SK-N-DZ (cell line): ENCODE data around the gene PIP5K1C.

ENCODE experiments used
- DNase-seq: peaks from one replicate; pipeline ENCODE4 v3.0.0-alpha.2; 2015; ENCODE audit warnings: low spot score

PIP5K1C gene

DNA sequence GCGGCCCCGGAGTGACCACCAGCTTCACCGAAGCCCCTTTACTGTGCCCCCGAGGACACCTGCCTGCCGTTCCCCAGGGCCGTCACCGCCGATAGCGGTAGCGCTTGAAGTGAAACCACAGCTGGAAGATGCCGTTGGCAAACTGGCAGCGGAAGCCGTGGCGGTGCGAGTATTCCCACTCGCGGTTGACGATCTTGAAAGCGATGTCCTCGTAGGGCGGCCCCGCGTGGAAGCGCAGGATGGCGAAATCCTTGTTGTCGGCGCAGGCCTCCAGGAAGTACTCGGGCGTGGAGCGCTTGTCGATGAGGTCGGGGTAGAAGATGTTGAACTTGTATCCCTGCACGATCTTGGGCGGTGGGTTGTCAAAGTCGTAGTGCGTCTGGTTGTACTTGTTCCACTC, 88.4 kb downstream of the PIP5K1C start:
- no peak for DNase-seq

DNA sequence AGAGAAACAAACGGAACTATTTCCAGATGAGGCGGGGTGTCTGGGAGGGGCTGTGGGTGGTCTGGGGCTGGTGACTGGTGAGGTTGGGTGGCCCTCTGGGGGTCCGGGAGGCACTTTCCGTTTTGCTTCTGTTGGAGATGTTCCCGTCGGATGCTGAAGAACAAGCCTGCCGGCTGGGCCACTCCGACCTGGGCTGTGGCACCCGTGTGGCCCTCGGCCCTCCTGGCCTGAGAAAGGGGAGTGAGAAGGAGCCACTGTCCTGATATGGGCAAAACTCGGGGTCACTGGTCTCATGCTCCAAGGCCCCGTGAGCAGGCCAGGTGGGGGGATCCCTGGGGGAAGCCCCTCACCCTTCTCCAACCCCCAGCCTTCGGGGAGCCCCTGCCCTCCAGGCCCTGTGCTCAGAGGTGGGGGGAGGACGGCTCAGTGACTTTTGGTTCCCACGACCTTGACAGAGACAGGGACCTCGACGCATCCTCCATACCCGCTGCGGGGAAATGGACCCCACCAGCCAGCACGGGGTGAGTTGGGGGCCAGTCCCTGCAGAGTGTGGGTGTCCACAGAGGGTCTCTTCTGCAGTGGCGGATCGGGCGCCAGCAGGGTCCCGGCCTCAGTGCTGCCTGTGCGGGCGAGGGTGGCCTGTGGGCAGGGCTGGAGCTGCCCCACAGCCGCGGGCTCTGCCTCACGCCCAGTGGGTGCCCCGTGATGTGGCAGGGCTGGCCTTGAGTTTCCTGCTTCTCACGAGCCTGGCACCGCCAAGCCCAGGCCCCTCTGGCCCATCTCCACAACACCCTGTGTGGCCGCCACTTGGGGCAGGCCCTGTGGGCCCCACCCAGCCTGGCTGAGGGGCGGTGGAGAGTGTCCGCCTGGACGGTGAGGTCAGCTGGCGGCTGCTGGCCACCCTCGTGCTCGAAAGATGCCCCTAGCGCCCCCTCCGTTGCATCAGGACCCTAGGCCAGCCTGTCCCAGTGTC, 89.2 kb downstream of the PIP5K1C start:
- DNase-seq = no peak

DNA sequence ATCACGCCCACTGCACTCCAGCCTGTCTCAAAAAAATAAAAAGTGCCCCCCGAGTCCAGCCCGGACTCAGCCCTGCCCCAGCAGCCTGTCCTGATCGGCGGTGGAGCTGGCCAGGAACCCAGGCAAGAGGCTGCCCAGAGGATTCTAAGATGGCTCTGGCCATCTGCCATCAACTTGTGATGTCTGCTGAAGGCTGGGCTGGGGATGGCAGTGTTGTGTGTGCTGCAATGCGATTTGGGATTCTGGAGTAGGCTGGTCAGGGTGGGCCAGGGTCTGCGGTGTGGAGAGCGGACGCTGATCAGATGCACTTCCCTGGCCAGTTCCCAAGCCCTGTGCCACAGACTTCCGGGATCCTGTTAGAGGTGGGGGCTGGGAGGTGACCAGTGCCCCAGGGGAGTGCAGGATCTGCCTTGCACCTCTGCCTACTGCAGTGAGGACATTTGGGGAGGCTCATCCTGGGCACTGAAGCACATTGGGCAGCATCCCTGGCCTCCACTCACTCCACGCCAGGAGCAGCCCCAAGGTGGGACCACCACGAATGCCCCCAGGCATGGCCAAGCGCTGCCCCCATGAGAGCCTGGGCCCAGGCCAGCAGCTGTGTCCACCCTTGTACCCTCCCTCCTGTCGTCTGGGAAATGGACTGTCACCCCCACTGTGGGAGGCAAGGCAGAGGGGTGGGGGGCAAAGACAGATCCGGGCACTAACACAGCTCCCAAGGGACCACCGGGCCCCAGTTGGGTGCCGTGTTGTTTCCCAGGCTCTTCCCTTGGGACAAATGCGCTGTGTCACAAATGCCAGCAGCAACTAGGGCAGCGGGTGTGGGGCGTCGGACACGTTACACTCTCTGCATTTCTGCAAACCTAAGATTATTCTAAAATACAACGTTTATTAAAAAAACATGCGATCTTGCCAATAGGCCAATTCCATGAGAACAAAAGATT, 90.2 kb downstream of the PIP5K1C start:
- DNase-seq = no peak

DNA sequence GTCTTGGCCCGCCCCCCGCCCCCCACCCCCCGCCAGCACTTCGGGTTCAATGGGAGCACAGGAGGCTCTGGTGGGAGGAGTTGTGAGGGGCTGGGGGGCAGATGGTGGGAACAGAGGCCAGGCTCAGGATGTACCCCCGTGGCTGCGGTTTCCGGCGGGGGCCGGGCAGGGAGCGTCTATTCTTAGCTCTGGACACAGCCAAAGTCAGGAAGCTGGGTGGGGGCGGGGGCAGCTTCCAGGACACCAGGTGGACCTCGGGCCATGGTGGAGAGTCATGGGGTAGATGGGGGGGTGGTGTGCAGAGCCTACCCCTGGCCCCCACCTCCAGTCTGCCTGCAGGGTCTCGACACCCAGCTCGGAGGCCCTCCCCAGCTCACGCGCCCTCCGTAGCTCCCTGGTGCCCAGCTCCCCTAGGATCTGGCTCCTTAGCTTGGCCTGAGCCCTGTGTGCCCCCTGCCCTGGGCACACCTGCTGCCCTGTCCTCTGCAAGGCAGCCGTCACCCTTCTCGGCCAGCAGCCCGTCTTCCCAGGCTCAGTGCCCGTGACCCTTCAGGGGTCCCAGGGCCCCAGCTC, 91.4 kb downstream of the PIP5K1C start:
- no peak for DNase-seq

DNA sequence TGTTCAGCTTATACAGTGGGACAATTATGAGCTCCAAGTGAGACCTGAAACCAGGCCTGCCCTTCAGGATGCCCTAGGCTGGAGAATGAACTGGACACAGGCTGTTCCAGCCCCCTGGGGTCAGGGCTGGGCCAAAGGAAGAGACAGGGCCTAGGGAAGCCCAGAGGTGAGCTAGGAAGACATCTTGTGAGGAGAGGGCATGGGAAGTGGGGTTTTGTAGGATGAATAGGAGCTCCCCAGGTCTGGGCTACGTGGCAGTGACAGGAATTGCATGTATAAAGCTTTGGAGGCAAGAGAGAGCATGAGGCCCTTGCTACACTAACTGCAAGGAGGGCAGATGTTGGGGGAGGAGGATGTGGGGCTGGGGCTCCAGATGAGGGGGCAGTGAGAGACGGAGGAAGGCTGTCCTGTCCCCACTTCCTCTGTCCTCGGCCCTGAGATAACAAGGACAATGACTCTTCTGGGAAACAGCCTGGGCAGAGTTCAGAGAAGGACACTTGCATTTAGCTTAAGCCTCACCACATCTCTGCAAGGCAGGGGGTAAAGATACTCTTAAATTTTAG, 92.1 kb downstream of the PIP5K1C start:
- DNase-seq = no peak

DNA sequence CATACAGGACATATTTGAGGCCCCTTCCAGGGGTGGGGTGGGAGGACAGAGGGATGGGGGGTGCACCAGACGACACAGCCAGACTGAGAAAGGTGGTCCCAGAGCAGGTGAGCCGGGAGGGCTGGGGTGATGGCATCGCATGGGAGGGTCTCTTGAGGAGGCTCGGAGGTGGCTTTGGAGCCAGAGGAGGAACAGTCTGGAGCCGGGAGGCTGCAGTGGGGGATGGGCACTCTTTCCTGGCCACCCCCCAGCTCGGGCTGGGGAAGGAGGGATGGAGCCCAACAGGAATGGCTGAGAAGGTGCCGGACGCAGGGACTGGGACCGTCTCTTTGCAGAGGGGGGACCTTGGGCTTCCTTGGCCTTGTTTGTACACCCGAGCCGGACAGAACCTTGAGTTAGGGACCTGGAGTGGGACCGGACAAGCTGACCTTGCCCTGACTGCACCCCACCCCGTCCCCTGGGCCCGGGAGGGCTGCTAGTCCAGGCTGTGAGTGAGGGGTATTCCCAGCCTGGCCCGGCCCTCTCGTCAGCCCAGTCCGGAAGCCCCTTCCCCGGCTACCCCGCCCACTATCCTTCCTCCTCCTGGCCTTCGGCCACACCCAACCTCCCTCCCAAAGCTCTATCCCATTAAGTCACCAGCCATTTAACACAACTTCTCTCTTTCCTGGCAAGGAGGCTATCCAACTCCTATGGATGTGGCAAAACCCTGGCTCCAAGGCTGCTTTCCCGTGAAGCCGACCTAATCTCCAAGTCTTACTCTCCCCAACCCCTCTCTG, 92.8 kb downstream of the PIP5K1C start:
- no peak for DNase-seq

DNA sequence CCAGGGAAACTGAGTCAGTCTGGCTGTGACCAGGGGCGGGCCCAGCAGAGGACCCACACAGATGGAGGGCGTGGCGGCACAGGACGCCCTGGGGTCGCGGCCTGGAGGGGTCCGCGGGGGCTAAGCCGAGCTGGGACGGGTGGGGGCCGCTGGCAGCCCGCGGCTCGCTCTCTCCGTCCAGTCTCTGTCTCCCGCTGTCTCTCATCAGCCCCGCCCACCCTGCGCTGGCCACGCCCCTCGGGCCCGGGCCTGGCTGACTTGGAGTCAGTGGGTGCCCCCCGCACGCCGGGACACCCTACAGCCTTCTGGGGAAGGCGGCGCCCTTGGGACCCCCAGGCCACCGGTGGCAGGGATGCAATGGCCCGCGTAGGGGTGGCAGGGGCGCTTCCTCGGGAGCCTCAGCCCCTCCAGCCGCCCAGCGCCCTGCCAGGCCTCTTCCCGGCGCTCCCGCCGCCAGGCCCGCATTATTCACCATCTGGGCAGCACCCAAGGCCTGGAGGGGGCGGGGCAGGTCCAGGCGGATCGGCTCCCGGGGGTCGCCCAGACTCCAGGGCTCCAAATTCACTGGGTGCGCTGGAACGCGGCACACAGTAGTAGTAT, 93.5 kb downstream of the PIP5K1C start, which contains the start of gene TBXA2R:
Gene TBXA2R, minus strand, starts transcription at position 186 of the 600 bp plus-strand sequence. CDS start 6,241 bp downstream, outside the sequence.
- DNase-seq = no peak

DNA sequence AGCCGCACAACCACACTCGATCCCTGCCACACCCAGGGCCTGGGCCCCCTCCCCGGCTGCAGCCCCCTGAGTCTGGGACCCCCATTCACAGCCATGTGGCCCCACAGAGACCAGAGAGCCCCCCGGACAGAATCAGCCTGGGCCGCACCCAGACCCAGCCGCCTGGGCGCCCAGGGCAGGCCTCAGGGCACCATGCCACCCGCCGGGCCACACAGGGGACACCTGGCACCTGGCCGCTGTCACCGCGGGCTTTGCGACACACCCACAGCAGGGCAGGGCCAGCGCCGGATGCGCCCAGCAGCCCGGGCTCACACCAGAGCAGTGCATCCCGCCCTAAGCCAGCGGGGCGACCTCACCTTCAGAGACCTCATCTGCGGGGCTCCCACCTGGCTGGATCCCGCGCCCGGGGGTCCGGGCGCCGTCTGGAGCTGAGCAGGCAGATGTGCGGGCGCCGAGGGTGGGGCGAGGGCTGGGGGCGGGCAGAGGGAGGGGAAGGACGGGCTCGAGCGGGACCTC, 94.0 kb downstream of the PIP5K1C start:
- DNase-seq = no peak

DNA sequence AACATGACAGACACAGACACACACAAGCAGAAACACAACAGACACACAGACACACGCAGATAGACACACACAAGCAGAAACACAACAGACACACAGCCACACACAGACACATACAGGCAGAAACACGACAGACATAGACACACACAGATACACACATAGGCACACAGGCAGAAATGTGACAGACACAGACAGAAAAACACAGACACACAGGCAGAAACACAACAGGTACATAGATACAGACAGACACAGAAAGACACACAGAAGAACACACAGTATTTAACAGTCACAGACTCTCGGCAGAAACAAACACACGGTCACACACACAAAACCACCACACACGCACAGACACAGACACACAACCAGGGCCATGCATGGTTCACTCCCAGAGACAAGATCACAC, 94.5 kb downstream of the PIP5K1C start:
- no peak for DNase-seq

DNA sequence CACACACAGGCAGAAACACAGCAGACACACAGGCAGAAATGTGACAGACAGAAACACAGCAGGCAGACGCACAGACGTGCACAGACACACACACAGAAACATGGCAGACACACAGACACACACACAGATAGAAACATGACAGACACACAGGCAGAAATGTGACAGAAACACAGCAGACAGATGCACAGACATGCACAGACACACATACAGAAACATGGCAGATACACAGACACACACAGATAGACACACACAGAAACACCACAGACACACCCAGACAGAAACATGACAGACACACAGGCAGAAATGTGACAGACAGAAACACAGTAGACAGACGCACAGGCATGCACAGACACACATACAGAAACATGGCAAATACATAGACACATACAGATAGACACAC, 94.9 kb downstream of the PIP5K1C start:
- no peak for DNase-seq

DNA sequence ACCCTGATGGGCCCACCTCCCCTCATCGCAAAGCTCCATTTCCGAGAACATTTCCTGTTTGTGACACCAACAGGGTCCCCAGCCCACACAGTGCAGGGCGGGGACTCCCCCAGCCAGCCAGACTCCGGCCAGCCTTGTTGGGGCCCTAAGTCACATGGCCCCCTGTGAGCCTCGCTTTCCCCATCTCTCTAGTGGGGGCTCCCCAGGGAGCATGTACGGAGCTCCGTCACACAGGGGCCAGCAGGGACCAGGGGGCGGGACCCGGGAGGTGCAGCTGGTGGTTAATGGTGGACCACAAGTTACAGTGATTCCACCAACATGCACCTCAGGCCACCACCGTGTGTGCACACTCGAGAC, 95.3 kb downstream of the PIP5K1C start:
- DNase-seq = no peak

DNA sequence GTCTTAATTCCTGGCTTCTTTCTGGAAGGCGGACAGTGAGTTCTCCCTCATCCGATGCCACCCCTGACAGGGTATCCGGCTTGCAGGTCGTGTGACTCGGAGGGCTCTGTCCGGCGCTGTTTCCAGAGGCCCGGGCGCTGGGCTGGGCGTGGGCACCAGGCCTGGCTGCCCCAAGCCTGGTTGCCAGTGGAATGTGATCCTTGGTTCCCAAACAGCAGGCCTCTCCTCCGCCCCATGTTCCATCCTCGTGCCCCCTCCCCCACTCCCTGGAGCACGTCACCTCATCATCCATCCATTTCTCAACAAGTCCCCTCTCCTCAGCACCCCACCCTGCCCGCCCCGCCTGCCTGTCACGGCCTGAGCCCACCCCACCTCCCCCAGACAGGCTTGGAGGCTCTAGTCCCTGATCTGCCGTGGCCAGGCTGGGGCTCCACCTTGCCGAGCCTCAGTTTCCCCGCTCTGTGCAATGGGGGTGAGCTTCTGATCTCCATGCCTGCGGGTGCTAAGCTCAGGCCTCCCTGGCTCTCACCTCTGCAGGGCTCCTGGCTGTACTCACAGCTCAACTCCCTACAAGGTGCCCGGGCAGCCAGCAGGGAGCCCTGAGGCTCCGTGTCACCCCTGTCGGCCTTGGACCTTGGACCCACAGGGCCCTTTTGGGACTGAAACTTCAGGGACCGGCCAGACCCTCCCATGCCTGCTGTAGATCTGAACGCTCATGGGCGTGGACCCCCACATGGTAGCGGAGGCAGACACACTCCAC, 95.9 kb downstream of the PIP5K1C start:
- no peak for DNase-seq

DNA sequence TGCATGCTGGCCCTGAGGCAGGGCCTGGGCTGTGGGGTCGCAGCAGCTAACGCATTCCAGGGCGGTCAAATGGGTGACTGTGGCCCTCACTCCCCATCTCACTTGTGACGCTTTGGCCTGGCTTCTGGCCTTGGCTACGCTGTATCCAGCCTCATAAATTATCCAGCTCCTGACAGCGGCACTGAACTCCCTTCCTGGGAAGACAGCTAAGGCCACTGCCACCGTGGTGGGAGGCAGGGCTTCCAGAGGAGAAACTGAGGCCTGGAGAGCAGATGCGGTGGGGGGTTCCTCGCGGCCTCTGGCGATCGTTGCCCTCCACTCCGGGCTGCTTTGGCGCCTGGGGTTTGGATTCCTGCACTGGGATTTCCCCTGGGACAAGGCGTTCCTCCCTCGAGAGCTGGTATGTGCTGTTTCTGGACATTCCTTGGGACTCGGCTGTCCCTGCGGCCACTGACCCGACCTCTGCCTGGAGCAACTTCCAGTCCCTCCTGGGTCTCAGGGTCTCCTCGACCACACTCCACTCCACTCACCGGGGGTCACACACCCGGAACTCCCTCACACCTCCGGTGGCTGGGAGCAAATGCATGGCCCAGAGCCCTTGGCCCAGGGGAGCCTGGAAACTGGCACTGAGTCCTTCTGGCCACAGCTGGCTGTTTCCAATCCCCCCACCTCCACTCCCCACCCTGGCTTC, 97.0 kb downstream of the PIP5K1C start:
- DNase-seq = no peak

DNA sequence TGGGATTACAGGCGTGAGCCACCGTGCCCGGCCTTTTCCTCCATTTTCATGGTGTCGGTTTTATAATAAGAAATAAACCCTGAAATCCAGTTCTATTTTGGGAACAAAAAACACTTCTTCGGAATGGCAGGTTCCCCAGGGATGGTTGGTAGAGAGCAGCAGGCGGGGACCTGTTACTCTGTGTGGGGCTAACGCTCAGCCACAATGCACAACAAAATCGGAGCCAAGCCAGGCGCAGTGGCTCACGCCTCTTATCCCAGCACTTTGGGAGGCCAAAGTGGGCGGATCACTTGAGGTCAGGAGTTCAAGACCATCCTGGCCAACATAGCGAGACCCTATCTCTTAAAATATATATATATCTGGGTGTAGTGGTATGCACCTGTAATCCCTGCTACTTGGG, 99.2 kb downstream of the PIP5K1C start:
- no peak for DNase-seq

DNA sequence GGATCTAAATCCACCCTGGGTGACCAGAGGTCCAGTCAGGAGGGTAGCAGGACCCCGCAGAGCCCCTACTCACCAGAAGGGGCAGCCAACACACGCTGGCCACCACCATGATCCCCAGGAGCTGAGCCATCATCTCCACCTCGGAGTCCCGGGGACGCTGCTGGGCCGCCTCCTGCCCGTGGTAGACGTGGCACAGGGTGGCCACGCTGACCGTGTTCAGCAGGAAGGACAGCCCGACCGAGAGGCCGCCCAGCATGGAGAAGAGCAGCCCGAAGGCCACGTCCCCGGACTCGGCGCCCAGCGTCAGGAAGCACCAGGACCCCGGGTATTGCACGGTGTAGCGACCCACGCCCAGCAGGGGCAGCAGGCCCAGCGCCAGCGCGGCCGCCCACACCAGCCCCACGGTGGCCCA, 100.5 kb downstream of the PIP5K1C start:
- peak; percentile 52 for DNase-seq

DNA sequence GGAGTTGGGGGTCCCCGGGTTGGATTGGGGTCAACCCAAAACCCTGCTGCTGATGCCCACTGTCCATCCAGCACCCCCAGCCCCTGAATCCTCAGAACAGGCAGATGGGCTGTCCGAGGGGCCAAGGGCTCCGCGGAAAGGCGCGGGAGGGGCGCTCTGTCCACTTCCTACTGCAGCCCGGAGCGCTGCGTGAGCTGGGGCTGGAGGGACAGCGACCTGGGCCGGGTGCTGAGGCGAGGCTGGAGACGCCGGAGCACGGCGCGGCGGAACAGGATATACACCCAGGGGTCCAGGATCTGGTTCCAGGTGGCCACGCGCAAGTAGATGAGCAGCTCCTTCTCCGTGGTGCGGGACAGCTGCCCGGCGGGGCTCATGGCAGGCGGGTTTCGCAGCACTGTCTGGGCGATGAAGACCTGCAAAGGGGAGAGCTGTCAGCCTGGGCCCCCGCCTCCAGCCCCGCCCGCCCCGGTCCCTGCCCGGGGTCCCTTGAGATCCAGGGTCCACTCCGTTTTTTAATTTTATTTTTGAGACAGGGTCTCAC, 104.7 kb downstream of the PIP5K1C start:
- no peak for DNase-seq

DNA sequence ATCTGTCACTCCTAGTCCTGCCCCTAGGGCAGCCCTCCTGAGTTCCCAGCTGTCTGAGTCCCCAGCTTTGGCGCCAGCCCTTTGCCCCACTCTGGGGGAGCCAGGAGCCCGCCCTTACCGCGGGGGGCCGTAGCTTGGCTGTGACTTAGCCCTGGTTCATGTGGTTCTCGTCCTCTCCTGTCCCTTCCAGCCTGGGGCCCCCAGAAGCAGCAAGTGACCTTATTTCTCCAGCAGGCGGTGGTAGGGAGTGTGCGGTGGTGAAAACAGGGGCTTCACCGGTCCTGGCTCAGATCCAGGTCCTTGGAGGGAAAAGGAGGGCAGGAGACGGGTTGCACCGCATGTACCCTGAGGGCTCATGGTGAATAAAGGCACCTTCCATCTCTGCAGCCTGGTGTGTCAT, 107.1 kb downstream of the PIP5K1C start:
- DNase-seq = no peak

DNA sequence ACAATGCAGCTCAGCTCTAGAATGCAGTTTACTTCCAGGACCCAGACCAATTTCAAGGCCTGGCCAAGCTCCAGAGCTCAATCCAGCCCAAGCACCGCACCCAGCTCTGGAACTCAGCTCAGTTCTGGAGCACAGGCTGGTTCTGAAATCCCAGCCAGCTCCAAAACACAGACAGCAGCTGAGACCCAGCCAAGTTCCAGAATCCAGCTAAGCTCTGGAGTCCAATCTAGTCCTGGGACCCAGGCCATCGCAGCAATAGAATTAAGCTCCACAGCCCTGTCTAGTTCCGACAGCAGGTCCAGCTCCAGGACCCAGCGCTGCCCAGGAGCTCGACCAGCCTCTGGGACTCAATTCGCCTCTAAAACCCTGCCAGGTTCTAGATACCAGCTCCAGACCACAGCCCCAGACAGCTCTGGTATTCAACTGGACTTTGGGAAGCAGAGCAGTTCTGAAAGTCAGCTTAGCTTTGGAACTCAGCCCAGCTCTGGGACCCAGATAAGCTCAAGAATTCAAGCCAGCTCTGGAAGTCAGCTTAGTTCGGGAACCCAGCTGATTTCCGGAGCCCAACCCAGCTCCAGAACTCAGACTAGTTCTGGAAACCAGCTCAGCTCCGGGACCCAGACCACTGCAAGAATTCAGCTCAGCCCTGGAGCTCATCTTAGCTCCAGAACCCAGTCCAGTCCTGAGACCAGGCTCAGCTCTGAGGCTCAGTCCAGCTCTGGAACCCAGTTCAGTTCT, 108.2 kb downstream of the PIP5K1C start:
- DNase-seq = no peak
